Measurements from ENCODE around the gene GALM. TPM values are rescaled to one million over a fixed set of nuclear protein-coding genes. Genes with fewer than 3 reads are reported as not detected.
"Not testable (repeated sequence)": the region's sequence is repeated elsewhere in the genome, so short reads cannot be mapped to it uniquely, and the experiment has no call there.

The GALM gene
- total RNA-seq, 1 donor from 2014 or later, result 18.2 TPM

DNA sequence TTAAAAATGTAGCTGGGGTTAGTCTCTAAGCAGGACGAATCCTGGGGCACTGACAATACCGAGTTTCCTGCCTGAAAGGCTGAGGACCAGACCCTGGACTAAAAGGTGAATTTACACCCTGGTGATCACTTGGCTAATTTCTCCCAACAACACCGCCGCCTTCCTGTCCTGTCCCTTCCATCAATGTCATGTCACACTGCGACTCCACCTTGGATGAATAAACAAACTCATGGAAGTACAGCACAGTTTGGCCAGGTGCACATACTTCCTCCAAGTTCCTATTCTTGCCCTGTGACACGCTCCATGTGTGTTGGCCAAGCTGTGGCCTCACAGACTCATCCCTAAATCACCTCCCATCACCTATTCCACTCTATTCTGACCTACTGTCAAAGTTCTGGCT is 15.9 kb upstream of the GALM start:
- DNase-seq, result no peak

DNA sequence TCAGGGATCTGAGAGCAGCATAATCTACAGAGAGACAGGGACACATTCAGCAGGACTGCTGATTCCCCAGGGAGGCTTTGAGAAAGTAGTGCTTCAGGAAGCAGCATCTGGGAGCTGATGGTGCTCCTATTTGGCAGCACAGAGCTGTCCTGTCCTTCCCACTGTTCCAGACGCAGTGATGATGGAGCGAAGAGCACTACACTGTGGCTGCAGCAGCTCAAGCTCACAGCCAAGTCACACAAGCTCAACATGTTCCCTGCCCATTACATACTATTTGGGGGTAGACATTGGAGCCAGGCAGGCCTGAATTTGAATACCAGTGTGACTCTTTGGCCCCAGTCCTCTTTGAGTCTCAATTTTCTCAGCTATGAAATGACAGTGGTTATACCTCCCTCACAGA is 15.2 kb upstream of the GALM start:
- DNase-seq, result no peak

DNA sequence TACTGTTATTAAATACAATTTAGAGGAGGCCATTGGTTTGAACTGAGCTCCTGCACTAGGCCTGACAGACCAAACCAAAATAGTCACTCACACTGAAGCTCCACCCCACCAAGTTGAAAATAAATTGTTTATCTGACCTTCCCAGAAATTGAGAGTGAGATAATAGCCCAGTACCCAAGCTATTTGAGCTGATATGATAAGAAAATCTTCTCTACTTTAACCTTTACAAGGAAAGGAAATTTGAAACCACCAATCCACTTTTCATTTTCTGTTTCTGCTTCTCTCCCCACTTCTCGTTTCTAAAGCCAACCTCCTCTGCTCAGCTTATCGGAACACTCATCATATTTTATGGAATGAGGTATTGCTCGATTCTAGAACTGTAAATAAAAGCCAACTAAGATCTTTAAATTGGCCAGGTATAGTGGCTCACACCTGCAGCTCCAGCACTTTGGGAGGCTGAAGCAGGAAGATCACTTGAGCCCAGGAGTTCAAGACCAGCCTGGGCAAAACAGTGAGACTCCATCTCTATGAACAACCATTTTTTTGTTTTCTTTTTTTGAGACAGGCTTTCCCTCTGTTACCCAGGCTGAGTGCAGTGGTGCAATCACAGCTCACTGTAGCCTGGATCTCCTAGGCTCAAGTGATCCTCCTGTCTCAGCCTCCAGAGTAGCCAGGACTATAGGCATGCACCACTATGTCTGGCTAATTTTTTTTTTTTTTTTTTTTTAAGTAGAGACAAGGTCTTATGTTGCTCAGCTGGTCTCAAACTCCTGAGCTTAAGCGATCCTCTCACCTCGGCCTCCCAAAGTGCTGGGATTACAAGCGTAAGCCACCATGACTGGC is 13.3 kb upstream of the GALM start:
- no peak for DNase-seq

DNA sequence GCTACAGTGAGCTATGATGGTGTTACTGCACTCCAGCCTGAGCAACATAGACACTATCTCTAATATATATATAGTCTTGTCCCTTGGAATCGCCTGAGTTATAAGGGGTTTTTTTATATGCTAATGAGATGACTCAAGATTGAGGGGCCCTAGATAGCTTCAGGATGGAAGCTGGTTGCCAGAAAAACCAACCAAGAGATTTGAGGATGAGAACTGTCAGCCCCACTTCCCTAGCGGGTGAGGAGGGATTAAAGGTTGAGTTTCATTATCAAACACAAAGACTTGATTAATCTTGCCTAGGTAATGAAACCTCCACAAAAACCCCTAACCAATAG is 12.6 kb upstream of the GALM start:
- DNase-seq, result no peak

DNA sequence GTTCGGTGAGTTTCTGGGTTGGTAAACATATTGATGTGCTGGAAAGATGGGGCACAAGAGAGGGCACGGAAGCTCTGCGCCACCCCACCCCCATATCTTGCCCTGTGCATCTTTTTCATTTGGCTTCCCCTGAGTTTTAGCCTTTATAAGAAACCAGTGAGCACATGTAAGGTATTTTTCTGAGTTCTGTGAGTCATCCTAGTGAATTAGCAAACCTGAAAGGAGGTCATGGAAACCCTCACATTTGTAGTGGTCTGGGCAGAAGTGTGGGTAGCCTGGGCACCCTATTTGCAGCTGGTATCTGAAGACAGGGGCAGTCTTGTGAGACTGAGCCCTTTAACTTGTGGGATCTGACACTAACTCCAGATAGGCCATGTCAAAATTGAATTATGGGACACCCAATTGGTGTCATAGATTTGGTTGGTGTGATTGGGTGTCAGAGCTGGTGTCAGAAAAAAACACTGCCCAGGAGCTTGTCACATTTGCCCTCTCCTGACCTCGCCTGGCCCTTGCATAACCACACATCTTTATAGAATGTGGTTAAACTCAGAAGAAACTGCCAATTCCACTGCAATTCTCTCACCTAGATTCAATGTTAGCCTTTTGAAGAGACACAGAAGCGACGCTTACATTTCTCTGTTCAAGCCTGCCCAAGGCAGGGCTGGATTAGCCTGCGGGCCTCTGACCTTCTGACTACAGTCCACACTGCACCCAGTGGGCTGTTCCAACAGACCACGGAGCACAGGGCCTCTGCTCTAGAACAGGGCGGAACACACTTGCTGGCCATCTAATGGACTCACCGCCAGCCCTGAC is 12.0 kb upstream of the GALM start:
- DNase-seq, result no peak

DNA sequence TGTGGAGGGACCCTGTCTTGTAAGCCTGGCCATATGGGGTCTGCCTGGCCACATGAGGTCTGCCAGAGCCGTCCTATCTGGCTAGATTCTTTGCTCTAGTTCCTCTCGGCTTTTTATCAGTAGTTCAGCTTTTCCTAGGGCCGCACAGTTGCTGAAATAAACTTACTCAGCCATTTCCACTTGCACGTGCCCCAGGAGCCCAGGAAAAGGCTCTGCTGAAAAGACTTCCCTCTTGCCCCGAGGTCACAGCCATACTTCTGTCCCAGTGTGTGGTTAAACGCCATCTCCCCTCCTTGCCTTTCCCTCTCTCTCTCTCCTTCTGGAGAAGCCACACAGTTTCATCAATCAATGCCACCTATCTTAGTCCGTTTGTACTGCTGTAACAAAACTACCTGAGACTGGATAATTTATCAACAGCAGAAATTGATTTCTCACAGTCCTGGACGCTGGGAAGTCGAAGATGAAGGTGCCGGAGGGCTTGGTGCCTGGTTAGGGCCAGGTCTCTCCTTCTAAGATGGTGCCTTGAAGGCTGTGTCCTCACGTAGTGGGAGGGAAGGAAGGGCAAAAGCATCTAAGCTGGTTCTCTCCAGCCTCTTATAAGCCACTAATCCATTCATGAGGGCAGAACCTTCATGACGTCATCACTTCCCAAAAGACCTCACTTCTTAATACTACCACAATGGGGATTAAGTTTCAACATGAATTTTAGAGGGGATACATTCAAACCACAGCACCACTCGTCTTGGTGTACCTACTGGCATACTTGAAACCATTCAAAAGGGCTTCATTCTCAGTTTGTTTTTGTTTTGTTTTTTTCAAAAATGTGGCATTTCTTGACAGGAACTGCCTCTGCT is 11.2 kb upstream of the GALM start:
- no peak for DNase-seq

DNA sequence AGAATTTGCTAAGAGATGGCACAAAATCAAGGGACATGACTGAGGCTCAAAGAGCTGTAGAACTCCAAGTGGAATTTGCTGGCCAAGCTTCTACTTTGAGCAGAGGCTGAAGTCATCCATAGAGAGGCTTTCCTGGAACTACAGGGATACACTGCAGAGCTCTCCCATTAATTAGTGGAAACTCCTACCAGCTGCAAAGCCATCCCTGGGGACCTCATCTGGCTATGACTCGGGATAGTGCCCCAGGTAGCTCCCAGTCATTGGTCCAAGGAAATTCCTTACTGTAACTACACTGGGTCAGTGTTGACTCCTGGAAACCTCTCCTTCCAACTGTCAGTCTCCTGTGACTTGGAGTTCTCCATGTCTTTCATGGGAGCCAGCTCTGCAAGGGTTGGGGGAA is 10.5 kb upstream of the GALM start:
- no peak for DNase-seq

DNA sequence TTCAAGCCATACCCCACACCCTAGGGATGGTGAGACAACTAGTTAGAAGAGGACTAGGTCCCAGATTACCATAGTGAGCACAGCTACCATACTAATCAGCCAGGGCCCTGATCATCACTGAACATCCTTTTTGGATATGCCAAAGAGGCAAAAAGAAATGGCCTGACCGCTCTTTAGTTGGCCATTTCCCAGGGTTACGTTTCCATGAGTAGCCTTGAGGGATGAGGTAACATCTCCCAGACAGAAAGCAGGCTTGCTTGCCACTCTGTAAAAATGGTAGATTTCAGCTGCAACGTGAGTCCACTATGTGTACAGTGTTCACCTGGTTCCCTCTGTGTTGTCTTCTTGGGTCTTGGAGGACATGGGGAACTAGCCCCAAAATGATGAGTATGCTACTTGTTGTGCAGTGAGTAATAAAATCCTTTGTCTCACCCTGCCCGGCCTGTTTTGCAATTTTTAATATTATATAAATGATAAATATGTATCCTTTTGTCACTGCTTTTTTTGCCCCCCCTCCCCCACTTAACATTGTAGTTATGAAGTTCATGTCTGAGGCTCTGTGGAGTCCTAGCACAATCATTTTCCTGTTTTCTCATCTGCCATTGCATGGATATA is 8.9 kb upstream of the GALM start:
- no peak for DNase-seq

DNA sequence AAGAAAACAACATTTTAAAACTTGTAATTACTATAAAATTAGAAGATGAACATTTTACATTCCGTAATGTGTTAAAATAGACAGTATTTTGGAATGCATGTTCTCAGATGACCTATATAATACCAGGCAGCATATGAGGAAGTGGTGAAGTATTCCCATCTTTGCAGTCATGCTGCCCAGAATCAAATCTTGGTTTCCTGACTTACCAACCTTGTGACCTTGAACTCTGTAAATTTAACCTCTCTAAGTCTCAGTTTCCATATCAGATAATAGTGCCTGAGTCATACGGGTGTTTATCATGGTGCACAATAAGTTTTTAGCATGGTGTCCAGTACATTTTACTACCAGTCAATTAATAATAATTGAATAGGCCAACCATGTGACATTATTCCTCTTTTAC is 7.3 kb upstream of the GALM start:
- no peak for DNase-seq

DNA sequence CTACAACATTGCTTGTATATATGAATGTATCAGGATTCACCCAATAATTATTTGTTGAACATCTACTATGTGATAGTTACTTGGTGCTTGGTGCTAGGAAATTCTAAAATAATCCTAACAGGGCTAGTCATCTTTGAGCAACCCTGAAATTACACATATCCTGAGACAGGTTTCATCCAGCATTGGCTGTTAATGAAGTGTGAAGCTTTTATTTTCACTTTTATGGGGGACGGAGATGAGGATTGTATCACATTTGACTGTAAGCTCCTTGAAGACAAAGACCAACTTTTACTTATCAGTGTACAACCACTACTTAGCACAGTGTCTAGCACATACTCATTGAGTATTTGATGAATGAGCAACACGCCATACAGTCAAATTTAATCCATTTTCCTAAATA is 6.8 kb upstream of the GALM start:
- DNase-seq, result no peak

DNA sequence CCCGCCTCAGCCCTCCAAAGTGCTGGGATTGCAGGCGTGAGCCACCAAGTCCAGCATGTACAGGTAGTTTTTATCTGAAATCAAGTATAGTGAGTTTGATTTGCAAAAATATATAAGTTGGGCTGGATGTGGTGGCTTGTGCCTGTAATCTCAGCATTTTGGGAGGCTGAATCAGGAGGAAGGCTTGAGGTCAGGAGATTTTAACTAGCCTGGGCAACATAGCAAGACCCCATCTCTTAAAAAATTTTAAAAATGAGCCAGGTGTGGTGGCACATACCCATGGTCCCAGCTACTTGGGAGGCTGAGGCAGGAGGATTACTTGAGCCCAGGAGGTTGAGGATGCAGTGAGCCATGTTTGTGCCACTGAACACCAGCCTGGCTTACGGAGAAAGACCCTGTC is 5.6 kb upstream of the GALM start:
- no peak for DNase-seq

DNA sequence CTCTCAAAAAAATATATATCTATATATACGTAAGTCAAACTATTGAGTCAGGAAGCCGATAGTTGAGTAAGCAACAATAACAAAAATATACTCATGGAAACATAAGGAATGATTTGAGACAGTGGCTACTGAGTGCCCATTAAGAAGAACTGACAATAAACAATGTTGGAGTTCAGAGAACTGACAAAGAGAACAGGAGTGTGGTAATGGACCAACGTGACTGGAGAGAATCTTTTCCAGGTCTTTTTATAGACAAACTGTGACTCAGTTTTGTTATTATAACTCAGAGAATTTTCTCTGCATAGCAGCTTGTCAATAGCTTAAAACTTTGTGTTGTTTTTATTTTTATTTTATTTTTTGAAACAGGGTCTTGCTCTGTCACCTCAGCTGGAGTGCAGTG is 4.6 kb upstream of the GALM start:
- DNase-seq, result no peak

DNA sequence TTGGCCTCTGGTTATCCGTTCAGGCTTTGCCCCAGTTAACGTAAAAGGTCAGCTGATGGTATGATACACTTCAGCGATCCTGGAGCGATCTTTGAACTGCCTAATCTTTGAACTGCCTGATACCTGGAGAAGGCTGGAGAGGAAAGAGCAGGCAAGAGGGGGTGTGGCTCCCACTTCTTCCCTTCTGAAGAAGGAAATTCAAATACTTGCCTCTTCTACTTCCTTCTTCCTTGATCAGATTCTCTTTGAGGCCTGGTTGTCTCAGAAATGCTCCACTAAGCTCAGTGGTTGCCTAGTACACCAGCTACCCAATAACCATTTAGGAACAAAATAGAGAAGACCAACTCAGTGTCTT is 619 bp downstream of the GALM start:
- DNase-seq, result no peak

DNA sequence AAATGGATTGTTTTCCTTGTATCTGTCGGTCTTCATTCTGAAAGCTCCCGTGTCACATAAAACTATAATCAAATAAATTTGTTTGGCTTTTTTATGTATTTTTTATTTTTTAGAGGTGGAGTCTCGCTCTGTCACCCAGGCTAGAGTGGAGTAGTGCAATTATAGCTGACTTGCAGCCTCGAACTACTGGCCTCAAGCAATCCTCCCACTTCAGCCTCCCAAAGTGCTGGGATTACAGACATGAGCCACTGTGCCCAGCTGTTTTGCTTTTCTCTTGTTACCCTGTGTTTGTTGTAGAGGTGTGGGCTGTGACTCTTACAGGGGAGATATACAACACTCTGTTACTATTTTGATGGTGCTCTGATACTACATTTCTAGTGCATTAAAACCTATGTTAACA is 2.2 kb downstream of the GALM start:
- no peak for DNase-seq

DNA sequence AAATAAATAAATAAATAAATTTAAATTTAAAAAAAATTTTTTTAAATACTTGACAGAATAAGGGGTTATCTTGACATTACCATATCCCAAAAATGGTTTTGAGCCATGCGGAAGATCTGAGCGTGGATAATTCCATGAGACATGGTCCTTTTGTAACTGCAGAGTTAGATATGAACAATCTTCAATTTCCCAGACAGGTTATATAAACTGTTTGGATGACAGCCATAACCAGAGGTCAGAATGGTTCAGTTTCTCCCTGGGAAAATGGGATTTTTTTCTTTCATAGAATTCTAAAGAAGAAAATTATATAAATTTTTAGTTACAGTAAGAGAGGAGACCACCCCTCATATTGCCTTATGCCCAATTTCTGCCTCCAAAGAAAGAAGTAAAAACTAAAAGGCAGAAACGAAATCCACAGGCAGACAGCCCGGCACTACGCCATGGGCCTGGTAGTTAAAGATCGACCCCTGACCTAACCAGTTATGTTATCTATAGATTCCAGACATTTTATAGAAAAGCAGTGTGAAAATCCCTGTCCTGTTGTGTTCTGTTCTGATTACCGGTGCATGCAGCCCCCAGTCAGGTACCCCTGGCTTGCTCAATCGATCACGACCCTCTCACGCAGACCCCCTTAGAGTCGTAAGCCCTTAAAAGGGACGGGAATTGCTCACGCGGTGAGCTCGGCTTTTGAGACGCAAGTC is 3.0 kb downstream of the GALM start:
- DNase-seq, result no peak

DNA sequence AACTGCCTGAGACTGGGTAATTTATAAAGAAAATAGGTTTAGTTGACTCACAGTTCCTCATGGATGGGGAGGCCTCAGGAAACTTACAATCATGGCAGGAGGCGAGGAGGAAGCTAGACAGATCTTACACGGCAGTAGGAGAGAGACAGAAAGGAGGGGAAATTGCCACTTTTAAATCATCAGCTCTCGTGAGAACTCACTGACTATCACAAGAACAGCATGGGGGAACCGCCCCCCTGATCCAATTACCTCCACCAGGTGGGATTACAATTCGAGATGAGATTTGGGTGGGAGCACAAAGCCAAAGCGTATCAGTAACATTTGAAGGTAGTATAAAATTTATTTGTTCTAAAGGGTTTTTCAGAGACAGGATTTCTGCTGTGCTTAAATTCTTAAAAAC is 5.4 kb downstream of the GALM start:
- no peak for DNase-seq

DNA sequence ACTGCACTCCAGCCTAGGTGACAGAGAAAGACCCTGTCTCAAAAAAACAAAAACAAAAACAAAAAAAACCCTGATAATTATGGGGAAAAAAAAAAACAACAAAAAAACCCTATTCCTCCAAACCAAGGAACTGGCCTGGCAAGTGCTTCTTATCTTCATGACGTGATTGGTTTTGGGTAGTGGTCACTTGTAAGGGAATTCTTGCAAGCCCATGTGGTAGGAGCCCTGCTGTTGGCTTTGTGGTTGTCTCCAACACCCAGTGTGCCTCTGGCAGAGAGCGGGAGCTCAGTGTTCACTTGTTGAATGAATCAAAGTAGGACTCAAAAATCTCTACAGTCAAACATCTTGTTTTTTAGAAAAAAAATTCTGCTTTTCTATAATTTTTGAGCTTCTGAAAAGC is 6.0 kb downstream of the GALM start:
- DNase-seq, result no peak

DNA sequence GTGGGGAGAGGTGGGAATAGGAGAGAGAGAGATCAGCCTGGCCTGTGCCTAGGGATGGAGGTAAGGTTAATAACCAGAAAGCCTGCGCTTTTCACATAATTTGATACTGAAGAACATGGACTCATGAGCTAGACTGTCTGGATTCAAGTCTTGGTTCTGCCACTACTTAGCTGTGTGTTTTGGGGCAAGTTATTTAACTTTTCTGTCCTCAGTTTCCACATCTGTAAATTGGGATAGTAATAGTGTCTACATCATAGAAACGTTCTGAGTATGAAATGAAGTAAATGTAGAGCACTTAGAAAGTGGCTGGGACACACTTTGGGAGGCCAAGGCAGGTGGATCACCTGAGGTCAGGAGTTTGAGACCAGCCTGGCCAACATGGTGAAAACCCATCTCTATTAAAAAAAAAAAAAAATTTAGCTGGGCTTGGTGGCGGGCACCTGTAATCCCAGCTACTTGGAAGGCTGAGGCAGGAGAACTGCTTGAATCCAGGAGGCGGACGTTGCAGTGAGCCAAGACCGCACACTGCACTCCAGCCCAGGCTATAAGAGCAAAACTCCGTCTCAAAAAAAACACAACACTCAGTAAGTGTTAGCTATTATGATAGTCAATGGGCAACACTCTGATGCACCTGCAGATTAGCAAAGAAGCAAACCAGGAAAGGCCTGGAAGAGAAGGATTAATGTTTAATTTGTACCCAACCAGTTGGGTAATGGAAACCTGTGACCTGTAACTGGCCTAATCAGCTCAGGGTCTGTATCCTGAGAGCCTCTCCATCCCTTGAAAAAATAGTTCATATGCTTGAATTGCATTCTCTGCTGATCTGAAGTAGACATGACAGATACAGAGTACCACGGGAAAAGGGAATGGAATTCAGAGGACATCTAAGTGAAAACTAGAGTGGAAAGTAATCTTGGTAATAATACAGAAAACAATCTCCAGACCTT is 6.8 kb downstream of the GALM start:
- no peak for DNase-seq

DNA sequence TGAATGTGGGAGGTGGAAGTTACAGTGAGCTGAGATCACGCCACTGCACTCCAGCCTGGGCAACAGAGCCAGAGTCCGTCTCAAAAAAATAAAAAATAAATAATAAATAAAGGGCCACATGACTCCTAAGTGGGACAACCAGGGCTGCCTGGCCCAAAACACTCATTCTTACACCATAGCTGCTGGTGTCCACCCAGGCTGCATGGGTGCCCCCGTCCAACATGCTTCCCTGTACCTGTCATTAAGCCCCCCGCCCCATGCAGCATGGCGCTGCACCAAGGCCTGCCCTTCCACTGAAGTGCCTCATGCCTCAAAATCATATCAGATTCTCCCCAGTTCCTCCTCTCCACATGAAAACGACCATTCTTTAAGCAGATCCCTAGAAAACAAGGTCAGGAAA is 10.8 kb downstream of the GALM start:
- no peak for DNase-seq

DNA sequence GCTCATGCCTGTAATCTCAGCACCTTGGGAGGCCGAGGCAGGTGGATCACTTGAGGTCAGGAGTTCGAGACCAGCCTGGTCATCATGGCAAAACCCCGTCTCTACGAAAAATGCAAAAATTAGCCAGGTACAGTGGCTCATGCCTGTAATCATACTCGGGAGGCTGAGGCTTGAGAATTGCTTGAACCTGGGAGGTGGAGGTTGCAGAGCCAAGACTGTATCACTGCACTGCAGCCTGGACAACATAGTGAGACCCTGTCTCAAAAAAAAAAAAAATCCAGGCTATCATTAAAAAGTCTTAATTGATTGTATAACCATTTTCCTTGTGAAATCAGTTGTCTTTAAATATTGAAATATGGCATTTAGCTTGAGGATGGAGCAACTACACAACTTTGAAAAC is 15.0 kb downstream of the GALM start:
- not testable (repeated sequence) for DNase-seq

DNA sequence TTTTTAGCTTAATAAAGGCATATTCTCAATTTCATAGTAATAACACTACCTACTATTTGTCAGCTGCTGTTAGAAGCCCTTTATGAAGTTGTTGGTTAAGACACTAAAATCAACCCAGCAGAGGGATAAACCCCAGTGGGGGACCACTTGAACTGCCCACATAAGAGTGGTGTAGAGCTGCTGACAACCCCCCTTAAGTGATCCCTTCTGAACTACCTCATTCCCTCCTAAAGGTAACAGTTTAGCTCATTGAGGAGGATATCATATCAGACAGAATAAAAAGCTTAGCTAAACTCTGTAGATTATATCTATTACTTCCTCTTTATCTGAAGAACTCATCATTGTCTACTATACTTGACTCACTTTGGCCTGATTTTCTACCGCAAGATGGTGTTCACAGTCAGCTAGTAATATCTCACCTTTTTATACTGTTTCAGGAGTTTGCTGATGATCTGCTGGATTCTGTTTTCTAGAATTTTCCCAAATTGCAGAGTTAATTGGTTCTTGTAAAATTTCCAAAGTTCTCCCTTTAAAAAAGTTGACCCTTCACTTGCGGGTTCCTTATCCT is 16.2 kb downstream of the GALM start:
- DNase-seq, result no peak
